AG09309 (cell line): ENCODE measurements around the gene THUMPD2.

ENCODE experiments used
- DNase-seq: peaks from one replicate; pipeline ENCODE4 v3.0.0-alpha.2; 2010; ENCODE audit warnings: low read depth
- H3K4me3 ChIP-seq: 2 replicates; pipeline ENCODE4 v1.5.1; 2011; ENCODE audit warnings: mild to moderate bottlenecking, low read depth, low read length, moderate library complexity; ENCODE audit not compliant: control insufficient read depth
- TF ChIP-seq, protein P1 (sequence below): IDR thresholded peaks from 2 replicates; pipeline ENCODE4 v1.5.1; 2011; ENCODE audit warnings: mild to moderate bottlenecking, low read depth, low read length, inconsistent platforms; ENCODE audit not compliant: insufficient read depth, control insufficient read depth; ENCODE audit errors: missing control alignments

Gene THUMPD2

DNA sequence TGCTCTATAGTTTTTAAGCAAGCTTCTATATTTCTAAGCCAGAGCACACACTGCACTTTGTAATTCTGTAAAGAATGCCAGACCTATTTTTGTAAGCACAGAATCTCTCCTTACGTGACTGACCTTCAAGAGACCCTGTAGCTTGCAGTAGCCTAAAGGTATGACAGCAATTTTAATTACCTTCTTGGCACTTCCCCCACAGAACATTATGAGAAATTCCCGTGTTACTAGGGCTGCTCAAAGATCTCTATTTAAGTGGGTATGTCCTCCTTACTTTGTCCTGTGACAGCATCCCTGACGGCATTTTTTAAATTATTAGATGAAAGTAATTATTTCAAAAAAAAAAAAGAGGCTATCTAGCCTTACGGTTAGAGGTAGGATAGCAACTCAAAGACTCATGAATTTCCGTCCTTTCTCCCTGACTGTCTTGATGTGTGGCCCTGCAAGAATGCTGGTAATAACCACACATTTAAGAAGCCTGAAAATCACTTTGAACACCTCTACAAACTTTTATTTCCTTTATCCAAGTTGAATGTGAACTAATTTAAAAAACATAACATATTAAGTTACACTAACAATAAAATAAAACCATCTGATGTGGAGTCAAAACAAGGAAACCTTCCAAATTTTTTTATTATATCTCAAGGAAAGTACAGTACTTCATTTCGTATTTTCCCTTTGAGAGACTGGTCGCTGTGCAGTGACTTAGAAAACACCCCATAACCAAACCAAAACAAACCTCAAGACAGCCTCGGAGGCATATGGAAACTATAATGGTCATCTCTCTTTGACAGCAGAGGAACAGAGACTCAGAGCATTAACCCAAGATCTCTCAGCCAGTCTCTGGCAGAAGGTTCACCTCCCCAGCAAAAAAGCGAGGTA, 54.9 kb downstream of the THUMPD2 start:
- no peak for DNase-seq
- H3K4me3 ChIP-seq = no peak overlapping the region
- TF ChIP-seq, protein P1, sequence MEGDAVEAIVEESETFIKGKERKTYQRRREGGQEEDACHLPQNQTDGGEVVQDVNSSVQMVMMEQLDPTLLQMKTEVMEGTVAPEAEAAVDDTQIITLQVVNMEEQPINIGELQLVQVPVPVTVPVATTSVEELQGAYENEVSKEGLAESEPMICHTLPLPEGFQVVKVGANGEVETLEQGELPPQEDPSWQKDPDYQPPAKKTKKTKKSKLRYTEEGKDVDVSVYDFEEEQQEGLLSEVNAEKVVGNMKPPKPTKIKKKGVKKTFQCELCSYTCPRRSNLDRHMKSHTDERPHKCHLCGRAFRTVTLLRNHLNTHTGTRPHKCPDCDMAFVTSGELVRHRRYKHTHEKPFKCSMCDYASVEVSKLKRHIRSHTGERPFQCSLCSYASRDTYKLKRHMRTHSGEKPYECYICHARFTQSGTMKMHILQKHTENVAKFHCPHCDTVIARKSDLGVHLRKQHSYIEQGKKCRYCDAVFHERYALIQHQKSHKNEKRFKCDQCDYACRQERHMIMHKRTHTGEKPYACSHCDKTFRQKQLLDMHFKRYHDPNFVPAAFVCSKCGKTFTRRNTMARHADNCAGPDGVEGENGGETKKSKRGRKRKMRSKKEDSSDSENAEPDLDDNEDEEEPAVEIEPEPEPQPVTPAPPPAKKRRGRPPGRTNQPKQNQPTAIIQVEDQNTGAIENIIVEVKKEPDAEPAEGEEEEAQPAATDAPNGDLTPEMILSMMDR = no peak

DNA sequence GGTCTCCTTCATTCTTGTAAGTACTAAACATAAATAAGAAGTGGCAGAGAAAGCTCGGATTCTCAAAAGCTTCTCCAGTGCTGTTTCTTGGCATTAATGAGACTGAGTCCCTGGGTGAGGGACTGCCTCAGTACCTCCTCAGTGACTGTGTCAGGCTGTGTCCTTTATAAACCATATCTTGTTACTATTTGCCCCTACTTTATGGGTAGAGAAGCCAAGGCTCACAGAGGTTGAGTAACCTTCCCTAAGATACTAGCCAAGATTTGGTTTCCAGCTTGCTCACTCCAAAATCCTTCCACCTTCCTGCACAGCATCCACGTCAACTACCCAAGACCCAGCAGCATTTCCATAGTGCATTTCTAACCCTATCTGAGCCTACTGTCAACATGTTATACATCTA, 55.6 kb downstream of the THUMPD2 start:
- no peak for DNase-seq
- no peak overlapping the region for H3K4me3 ChIP-seq
- TF ChIP-seq, protein P1 = no peak

DNA sequence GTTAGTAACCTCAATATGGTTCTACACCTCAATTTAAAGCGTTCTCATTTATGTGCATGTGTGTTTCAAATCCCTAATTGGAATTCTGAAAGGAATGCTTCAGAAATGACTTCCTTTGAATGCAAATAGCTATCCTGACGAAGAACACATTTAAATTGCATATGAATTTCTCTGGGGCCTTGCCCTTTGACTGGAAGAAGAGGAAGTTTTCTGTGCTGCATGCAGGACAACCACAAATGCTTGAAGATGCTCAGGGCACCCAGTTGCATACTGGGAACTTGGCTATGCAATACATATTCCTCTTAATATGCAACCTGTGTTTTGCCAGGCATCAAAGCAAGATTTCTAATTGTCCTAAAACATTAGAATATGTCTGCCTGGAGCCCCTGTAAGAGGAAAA, 58.1 kb downstream of the THUMPD2 start:
- H3K4me3 ChIP-seq = no peak overlapping the region
- TF ChIP-seq, protein P1 = no peak
- DNase-seq = no peak

DNA sequence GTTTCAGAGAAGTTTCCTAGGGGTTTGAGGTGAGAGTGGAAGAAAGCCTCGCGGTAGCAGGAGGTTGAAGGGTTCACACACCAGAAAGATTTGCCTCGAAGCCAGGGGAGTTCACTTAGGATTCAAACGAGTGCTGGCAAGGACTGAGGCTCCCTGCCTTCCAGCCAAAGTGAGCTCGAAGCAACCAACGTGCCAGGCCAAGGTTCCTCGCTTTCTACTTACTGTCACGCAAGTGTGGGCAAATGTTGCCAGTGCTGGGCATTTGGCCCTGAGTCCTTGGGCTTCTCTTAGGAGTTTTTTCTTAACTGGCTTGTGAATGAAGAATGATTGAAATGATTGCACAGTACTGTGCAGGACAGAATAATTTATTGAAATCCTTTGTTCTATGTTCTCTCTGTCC, 59.7 kb downstream of the THUMPD2 start:
- TF ChIP-seq, protein P1 = no peak
- H3K4me3 ChIP-seq = no peak overlapping the region
- DNase-seq = no peak

DNA sequence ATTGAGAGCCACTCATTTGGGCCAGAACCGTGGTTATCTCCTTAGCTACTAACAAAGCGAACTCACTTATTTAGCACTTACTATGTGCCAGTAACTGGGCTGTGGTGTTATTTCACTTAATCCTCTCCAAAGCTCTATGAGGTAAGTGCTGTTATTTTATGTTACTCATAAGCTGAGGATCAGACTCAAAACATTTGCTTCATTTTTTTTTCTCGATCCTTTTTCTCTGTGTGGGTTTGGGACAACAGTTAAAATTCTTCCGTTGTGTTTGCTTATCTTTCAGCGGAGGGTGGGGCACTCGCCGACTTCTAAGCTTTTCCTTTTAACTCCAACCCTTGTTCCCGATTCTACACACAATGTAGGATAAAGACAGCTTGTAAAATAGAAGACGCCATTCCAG, 60.6 kb downstream of the THUMPD2 start:
- TF ChIP-seq, protein P1 = no peak
- no peak overlapping the region for H3K4me3 ChIP-seq
- DNase-seq = no peak

DNA sequence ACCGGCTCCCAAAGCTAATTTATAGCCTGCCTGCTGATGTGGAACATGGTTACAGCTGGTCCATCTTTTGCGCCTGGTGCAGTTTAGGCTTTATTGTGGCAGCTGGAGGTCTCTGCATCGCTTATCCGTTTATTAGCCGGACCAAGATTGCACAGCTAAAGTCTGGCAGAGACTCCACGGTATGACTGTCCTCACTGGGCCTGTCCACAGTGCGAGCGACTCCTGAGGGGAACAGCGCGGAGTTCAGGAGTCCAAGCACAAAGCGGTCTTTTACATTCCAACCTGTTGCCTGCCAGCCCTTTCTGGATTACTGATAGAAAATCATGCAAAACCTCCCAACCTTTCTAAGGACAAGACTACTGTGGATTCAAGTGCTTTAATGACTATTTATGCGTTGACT, 62.0 kb downstream of the THUMPD2 start:
- TF ChIP-seq, protein P1 = no peak
- H3K4me3 ChIP-seq = no peak overlapping the region
- DNase-seq = no peak
